HepG2 (cell line): ENCODE data around the gene AFG1L. TPM values are rescaled to one million over a fixed set of nuclear protein-coding genes. Genes with fewer than 3 reads are reported as not detected.

Experiments
- CHCHD3 ChIP-seq: sonication (generic); formaldehyde crosslinking; IDR thresholded peaks from 2 replicates; pipeline ENCODE4 v1.8.0; 2022; ENCODE audit warnings: mild to moderate bottlenecking, missing genetic modification reagents, moderate library complexity
- EZH2 ChIP-seq: conservative IDR thresholded peaks from 2 replicates; pipeline ENCODE4 v1.6.1; 2012; ENCODE audit warnings: mild to moderate bottlenecking, low read depth, low read length, moderate library complexity
- HHEX ChIP-seq: IDR thresholded peaks from 2 replicates; pipeline ENCODE4 v1.6.1; 2016; ENCODE audit warnings: control low read depth
- HNF1B ChIP-seq: sonication (generic); formaldehyde crosslinking; IDR thresholded peaks from 2 replicates; pipeline ENCODE4 v1.5.1; 2020; ENCODE audit warnings: mild to moderate bottlenecking, moderate library complexity, missing genetic modification reagents
- JUN ChIP-seq: sonication (generic); formaldehyde crosslinking; IDR thresholded peaks from 2 replicates; pipeline ENCODE4 v1.4.0; 2020; ENCODE audit warnings: mild to moderate bottlenecking, missing genetic modification reagents
- REL ChIP-seq: sonication (generic); formaldehyde crosslinking; conservative IDR thresholded peaks from 2 replicates; pipeline ENCODE4 v1.8.0; 2022; ENCODE audit warnings: mild to moderate bottlenecking, missing genetic modification reagents, moderate library complexity
- SAP130 ChIP-seq: IDR thresholded peaks from 2 replicates; pipeline ENCODE4 v1.6.1; 2016; ENCODE audit warnings: low read depth
- STAT6 ChIP-seq: sonication (generic); formaldehyde crosslinking; IDR thresholded peaks from 2 replicates; pipeline ENCODE4 v1.4.0; 2020; ENCODE audit warnings: missing genetic modification reagents, mild to moderate bottlenecking, borderline replicate concordance
- THYN1 ChIP-seq: sonication (generic); formaldehyde crosslinking; IDR thresholded peaks from 2 replicates; pipeline ENCODE4 v1.8.1; 2023; ENCODE audit warnings: low read depth, mild to moderate bottlenecking, moderate library complexity, missing genetic modification reagents, borderline replicate concordance
- ZBTB1 ChIP-seq: sonication (generic); formaldehyde crosslinking; IDR thresholded peaks from 2 replicates; pipeline ENCODE4 v1.4.0; 2020; ENCODE audit warnings: missing genetic modification reagents, borderline replicate concordance
- ZBTB21 ChIP-seq: sonication (generic); formaldehyde crosslinking; IDR thresholded peaks from 2 replicates; pipeline ENCODE4 v1.4.0; 2020; ENCODE audit warnings: missing genetic modification reagents
- ZBTB43 ChIP-seq: sonication (generic); formaldehyde crosslinking; conservative IDR thresholded peaks from 2 replicates; pipeline ENCODE4 v1.4.0; 2020; ENCODE audit warnings: missing genetic modification reagents
- ZMYM4 ChIP-seq: sonication (generic); formaldehyde crosslinking; IDR thresholded peaks from 2 replicates; pipeline ENCODE4 v1.8.1; 2023; ENCODE audit warnings: mild to moderate bottlenecking, missing genetic modification reagents
- ZNF136 ChIP-seq: sonication (generic); formaldehyde crosslinking; IDR thresholded peaks from 2 replicates; pipeline ENCODE4 v1.8.1; 2022; ENCODE audit warnings: low read depth, mild to moderate bottlenecking, moderate library complexity, missing genetic modification reagents
- ZNF260 ChIP-seq: sonication (generic); formaldehyde crosslinking; IDR thresholded peaks from 2 replicates; pipeline ENCODE4 v1.4.0; 2020; ENCODE audit warnings: missing genetic modification reagents, low read depth, mild to moderate bottlenecking, borderline replicate concordance
- ZNF281 ChIP-seq: sonication (generic); formaldehyde crosslinking; IDR thresholded peaks from 2 replicates; pipeline ENCODE4 v1.4.0; 2020; ENCODE audit warnings: missing genetic modification reagents, borderline replicate concordance
- ZNF292 ChIP-seq: sonication (generic); formaldehyde crosslinking; IDR thresholded peaks from 2 replicates; pipeline ENCODE4 v1.8.1; 2022; ENCODE audit warnings: mild to moderate bottlenecking, low read depth, missing genetic modification reagents, borderline replicate concordance
- ZNF740 ChIP-seq: sonication (generic); formaldehyde crosslinking; IDR thresholded peaks from 2 replicates; pipeline ENCODE4 v1.4.0; 2020; ENCODE audit warnings: missing genetic modification reagents
- ZNF780A ChIP-seq: sonication (generic); formaldehyde crosslinking; IDR thresholded peaks from 2 replicates; pipeline ENCODE4 v1.8.0; 2022; ENCODE audit warnings: mild to moderate bottlenecking, missing genetic modification reagents, moderate library complexity
- ZZZ3 ChIP-seq: sonication (generic); formaldehyde crosslinking; IDR thresholded peaks from 2 replicates; pipeline ENCODE4 v1.4.0; 2020; ENCODE audit warnings: missing genetic modification reagents, mild to moderate bottlenecking, borderline replicate concordance
- polyA plus RNA-seq, 8 experiments: library from polyadenylated mRNA; depleted of rRNA in 3 of 8; stranded (reverse) in 7 of 8; unstranded in 1 of 8; fragments of >200 nt; fragmentation: Illumina TruSeq in 4 of 8; extraction: Trizol in 4 of 8; gene quantifications; 2 replicates each; pipeline versions ENCODE4 v1.2.1 to v1.2.3, GENCODE V29; 2011 to 2016; ENCODE audit warnings: low read depth in 4 of 8, missing spikeins in 1 of 8, mixed read lengths in 1 of 8; ENCODE audit not compliant: insufficient read depth in 1 of 8
- total RNA-seq, 5 experiments: library from RNA; depleted of rRNA; stranded (reverse); fragments of >200 nt; fragmentation: Illumina TruSeq; extraction: Trizol; gene quantifications; 2 replicates each; pipeline ENCODE4 v1.2.3, GENCODE V29; 2016; ENCODE audit warnings: low read depth in 1 of 5

The AFG1L gene
- total and polyA plus RNA-seq, 2 of the 13 experiments (the other 11 are each of a cell fraction or from before 2014, with no cell fraction given): 3.1 to 14.0 TPM

- TF ChIP-seq STAT6 (no peak), ZMYM4 (peak; percentile 51; the same call in 1 of the 2 replicates), SAP130 (CRISPR knock-in tag) (peak; percentile 80), ZNF292 (CRISPR knock-in tag) (no peak), ZNF260 (CRISPR knock-in tag) (no peak), REL (CRISPR knock-in tag) (no peak), ZNF136 (CRISPR knock-in tag) (no peak), ZZZ3 (no peak), EZH2 (no peak), HNF1B (CRISPR knock-in tag) (peak; percentile 31; the same call in 1 of the 2 replicates), ZBTB21 (no peak), ZBTB43 (no peak; the same call in 1 of the 2 replicates), THYN1 (CRISPR knock-in tag) (no peak), CHCHD3 (no peak), ZNF780A (CRISPR knock-in tag) (no peak), ZNF281 (CRISPR knock-in tag) (no peak; the same call in 1 of the 2 replicates), ZNF740 (CRISPR knock-in tag) (no peak), ZBTB1 (CRISPR knock-in tag) (no peak), HHEX (CRISPR knock-in tag) (no peak), JUN (CRISPR knock-in tag) (no peak)
Measured at GRCh38 chr6:108559097-108559883, 264.4 kb downstream of the AFG1L start (continued).
